ENCODE measurements around the gene DNASE2B. TPM values are rescaled to one million over a fixed set of nuclear protein-coding genes. Genes with fewer than 3 reads are reported as not detected.

The DNASE2B gene
- total and polyA plus RNA-seq, 10 donors = 0.13 to 4.6 (median 0.50) TPM; not detected in 2

DNA sequence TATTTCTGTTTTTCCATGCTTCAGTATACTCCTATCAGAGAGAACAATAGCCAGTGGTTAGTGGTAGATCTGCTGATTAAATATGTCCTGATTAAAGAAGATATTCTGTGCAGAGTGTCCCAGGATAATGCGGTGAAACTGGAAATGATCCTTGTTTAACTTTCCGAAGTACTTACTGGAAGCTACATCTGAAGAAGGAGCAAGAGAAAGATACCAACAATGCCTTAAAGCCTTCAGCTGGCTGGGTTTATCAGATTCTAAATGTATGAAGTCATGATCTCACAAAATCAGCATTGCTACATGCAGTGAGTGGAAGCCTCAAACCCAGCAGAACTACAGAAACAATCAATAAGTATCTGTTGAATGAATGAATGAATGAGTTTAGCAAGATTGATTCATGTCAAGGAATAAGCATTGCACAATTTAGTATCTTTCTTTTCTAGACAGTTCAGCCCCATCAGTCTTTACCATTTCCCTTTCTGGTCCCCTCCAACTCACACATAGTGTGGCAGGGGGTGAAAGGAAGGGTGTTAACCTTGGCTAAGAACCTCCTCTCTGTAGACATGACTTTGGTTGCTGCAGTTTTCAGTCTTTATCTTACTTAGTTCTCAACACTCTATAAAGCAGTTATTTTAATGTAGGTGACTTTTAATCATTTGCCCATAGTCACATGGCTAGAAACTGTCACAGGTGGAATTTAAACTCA, 24.7 kb upstream of the DNASE2B start:
- intact Hi-C loops (cut with DNase I; ENCODE audit: low total_unique reads) = no loop called here
- Histone ChIP-seq H3K27me3 (replicated peaks in 1 of 7) (no peaks in the 10 kb centered on the region), H3K4me1 (no peaks in the 10 kb centered on the region), H3K9me3 (no peaks in the 10 kb centered on the region), H3K36me3 (no peaks in the 10 kb centered on the region), H3K27ac (no peak overlapping the region), H3K4me3 (no peak overlapping the region)
- 42 to 50% (median 47%) methylated on average over 2 of the region's 2 CpGs for WGBS, 5 donors
- no peak for TF ChIP-seq POLR2A (IDR thresholded peaks at IDR 0.05)
- no peak for DNase-seq

DNA sequence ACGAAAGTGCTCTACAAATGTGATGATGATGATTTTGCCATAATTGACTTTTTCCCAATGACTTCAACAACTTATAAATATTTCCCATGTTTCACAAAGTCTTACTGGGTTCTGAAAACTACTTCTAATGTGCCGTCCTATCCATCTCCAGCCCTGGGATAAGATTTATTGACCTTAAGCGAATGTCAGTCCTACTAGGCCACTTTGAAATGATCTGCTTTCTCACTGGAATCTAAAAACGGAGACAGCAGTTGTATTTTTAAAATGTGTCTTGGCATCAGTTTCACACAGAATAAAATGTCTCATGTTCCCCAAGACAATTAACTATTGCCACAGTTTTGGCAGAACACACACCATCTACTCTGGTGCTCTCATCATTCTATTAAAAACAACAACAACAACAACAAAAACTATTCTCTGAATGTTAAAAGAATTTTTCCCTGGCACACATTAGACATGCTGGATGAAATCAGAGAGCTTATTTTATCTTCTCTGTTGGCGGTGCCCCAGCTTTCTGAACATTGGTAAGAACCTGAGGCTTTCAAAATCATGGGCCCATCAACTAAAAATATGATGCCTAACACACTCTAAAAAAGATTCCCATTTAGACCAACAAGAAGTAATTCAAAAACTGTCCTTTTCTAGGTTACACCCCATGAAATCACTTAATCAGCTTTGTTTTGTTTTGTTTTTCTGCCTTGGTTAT, 23.1 kb upstream of the DNASE2B start:
- no peaks in the 10 kb centered on the region for H3K27me3 ChIP-seq (replicated peaks in 1 of 7)
- H3K9me3 ChIP-seq = no peaks in the 10 kb centered on the region
- peaks cover 0 to 10% (median 0%) of the 10 kb centered on the region in 6 donors for H3K4me1 ChIP-seq
- no peaks in the 10 kb centered on the region for H3K36me3 ChIP-seq
- WGBS, 5 donors = 73 to 90% (median 86%) methylated on average over 5 of the region's 5 CpGs
- peak overlapping the region in 4 of 8 donors; percentile 16 to 25 (median 20) for H3K27ac ChIP-seq
- intact Hi-C loops (cut with DNase I; ENCODE audit: low total_unique reads) = no loop called here
- no peak for TF ChIP-seq POLR2AphosphoS5 (IDR thresholded peaks at IDR 0.05)
- TF ChIP-seq POLR2A (IDR thresholded peaks at IDR 0.05) = no peak
- TF ChIP-seq, protein P1, sequence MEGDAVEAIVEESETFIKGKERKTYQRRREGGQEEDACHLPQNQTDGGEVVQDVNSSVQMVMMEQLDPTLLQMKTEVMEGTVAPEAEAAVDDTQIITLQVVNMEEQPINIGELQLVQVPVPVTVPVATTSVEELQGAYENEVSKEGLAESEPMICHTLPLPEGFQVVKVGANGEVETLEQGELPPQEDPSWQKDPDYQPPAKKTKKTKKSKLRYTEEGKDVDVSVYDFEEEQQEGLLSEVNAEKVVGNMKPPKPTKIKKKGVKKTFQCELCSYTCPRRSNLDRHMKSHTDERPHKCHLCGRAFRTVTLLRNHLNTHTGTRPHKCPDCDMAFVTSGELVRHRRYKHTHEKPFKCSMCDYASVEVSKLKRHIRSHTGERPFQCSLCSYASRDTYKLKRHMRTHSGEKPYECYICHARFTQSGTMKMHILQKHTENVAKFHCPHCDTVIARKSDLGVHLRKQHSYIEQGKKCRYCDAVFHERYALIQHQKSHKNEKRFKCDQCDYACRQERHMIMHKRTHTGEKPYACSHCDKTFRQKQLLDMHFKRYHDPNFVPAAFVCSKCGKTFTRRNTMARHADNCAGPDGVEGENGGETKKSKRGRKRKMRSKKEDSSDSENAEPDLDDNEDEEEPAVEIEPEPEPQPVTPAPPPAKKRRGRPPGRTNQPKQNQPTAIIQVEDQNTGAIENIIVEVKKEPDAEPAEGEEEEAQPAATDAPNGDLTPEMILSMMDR (IDR thresholded peaks at IDR 0.05 in 8 of 11, conservative IDR thresholded peaks at IDR 0.05 in 3 of 11) = no peak
- no peak overlapping the region for H3K4me3 ChIP-seq
- no peak for DNase-seq

DNA sequence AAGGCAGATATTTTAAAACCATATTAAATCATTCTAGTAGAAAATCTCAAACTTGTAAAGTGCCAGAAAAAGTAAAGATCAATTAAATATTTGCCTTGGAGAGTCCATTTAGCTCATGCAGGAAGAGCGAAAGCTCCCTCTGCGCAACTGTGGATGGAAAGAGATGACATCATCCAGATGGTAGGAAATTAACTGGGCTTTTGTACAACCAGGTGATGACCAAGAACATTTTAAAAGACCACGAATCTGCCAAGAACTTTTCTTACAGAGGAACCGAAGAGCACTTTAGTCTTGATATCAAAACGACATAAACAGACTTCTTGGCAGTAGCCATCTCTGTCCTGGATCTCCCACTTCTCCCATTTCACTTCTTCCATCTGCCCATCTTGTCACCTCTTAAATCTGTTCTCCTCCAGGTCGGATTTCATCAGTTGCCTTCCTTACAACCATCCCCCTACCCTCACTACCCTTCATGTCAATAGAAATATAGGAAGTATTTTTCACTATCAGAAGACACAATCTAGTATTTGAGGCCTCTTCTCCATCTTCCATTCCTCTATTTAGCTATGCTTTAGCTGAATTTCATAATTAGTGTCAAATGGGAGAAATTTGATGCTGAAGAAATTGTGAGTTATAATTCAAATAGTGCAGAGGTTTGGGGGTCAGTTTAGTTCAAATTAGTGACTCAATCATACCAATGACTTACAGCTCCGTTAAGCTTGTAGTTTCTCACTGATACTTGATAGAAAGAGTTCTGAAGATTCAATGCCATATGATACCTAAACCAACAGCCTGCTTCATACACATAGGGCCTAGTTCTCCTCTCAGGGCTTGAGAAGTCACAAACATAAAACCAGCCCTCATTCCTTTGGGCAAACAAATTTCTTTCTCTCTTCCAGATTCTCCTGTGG, 22.0 kb upstream of the DNASE2B start:
- Histone ChIP-seq H3K9me3 (no peaks in the 10 kb centered on the region), H3K36me3 (no peaks in the 10 kb centered on the region), H3K27me3 (replicated peaks in 1 of 7) (no peaks in the 10 kb centered on the region), H3K4me1 (peaks cover 0 to 10% (median 0%) of the 10 kb centered on the region in 6 donors), H3K4me3 (no peak overlapping the region), H3K27ac (peak overlapping the region in 3 of 8 donors; percentile 16 to 20 (median 20))
- 77 to 91% (median 87%) methylated on average over 7 of the region's 7 CpGs for WGBS, 5 donors
- intact Hi-C loops (cut with DNase I; ENCODE audit: low total_unique reads) = no loop called here
- DNase-seq = no peak
- TF ChIP-seq POLR2AphosphoS5 (IDR thresholded peaks at IDR 0.05) (no peak), POLR2A (IDR thresholded peaks at IDR 0.05) (no peak)
- TF ChIP-seq, protein P1 (IDR thresholded peaks at IDR 0.05 in 8 of 11, conservative IDR thresholded peaks at IDR 0.05 in 3 of 11) = no peak

DNA sequence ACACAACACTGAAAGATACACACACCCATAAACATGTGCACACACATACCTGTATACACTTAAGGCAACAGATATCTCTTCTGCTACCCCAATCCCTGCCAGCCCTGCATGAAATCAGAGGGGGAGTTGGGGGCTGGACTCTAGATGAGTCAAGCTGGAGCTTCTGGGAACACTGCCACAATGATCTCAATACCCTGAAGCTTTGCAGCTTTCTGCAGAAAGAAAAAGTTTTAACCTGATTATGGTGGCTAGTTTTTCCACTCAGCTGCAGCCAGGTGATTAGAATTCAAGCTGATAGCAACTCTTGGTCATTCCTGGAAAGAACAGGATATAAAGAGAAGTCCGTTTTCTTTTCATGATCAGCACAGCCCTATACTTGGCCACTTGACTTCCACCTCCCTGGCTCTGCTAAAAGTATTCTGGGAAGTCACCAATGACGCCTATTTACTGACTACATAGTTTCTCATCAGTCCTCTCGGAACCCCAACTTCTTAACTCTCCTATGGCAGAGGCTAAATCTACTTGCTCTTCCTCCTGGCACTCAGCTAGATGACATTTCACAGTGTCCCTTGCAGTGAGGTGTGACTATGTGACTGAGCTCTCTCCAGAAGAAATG, 20.7 kb upstream of the DNASE2B start:
- Histone ChIP-seq H3K27me3 (replicated peaks in 1 of 7) (no peaks in the 10 kb centered on the region), H3K9me3 (no peaks in the 10 kb centered on the region), H3K4me1 (peaks cover 0 to 10% (median 0%) of the 10 kb centered on the region in 6 donors), H3K36me3 (no peaks in the 10 kb centered on the region), H3K4me3 (no peak overlapping the region), H3K27ac (no peak overlapping the region)
- 39 to 71% (median 58%) methylated on average over 3 of the region's 3 CpGs for WGBS, 5 donors
- no peak for DNase-seq
- intact Hi-C loops (cut with DNase I; ENCODE audit: low total_unique reads) = no loop called here
- TF ChIP-seq POLR2AphosphoS5 (IDR thresholded peaks at IDR 0.05) (no peak), POLR2A (IDR thresholded peaks at IDR 0.05) (no peak)
- TF ChIP-seq, protein P1 (IDR thresholded peaks at IDR 0.05 in 8 of 11, conservative IDR thresholded peaks at IDR 0.05 in 3 of 11) = no peak
